ENCODE measurements around the gene ANKRD10. TPM values are rescaled to one million over a fixed set of nuclear protein-coding genes. Genes with fewer than 3 reads are reported as not detected.

Gene ANKRD10
- total and polyA plus RNA-seq, 2 of the 8 experiments (the other 6 are each of a cell fraction or from before 2014, with no cell fraction given), result 146 to 218 TPM

GRCh38 chr13:110923086-110923485, 8.2 kb upstream of the ANKRD10 start:
- H3K14ac ChIP-seq (ENCODE audit: insufficient read length), result no peak overlapping the region
- H3K4ac ChIP-seq (replicated peaks; ENCODE audit: insufficient read length, low read depth, low read length), result no peak overlapping the region
- no peaks in the 10 kb centered on the region for H3K27me3 ChIP-seq (replicated peaks in 1 of 4; ENCODE audit: control insufficient read depth in 3 of 4, extremely low read depth in 1 of 4, insufficient read depth in 3 of 4, low read length in 3 of 4)
- TF ChIP-seq ASH2L (IDR thresholded peaks at IDR 0.05; ENCODE audit: low read length) (no peak), SUZ12 (IDR thresholded peaks at IDR 0.05; ENCODE audit: low read length) (no peak), CTBP2 (IDR thresholded peaks at IDR 0.05; ENCODE audit: borderline replicate concordance, insufficient read depth, insufficient read length, low read length) (no peak), NANOG (IDR thresholded peaks at IDR 0.05; ENCODE audit: insufficient read depth, low read depth, low read length, poor library complexity, severe bottlenecking) (no peak), EGR1 (IDR thresholded peaks at IDR 0.05; ENCODE audit: borderline replicate concordance, low read depth, low read length) (no peak), SP1 (IDR thresholded peaks at IDR 0.05; ENCODE audit: low read depth, low read length) (no peak), SIRT6 (IDR thresholded peaks at IDR 0.05; ENCODE audit: low read length) (no peak), TAF7 (optimal IDR thresholded peaks at IDR 0.05; ENCODE audit: borderline replicate concordance, low read depth, low read length) (no peak)
- TF ChIP-seq, protein P1, sequence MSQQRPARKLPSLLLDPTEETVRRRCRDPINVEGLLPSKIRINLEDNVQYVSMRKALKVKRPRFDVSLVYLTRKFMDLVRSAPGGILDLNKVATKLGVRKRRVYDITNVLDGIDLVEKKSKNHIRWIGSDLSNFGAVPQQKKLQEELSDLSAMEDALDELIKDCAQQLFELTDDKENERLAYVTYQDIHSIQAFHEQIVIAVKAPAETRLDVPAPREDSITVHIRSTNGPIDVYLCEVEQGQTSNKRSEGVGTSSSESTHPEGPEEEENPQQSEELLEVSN (IDR thresholded peaks at IDR 0.05), result no peak
- CTCF ChIA-PET (ENCODE audit: partially characterized antibody), result interaction anchor here (1.1 to 2.2 kb wide), 5 partner anchors 19 to 278 kb away, joined by 3 to 8 read pairs (median 4); no protein-coding TSS in a partner anchor
- H2BK20ac ChIP-seq (ENCODE audit: low read length), result no peak overlapping the region
- no peaks in the 10 kb centered on the region for H3K79me2 ChIP-seq (ENCODE audit: control insufficient read depth in 1 of 2, insufficient read depth in 2 of 2, low read length in 2 of 2)
- no peaks in the 10 kb centered on the region for H3K79me1 ChIP-seq (ENCODE audit: low read depth, low read length)
- 94% methylated on average over 7 of the region's 7 CpGs; no CpG with 5 or more reads in 1 of the 2 experiments for WGBS, 2 experiments (ENCODE audit: extremely low coverage in 1 of 2, insufficient coverage in 1 of 2, insufficient read length in 1 of 2, insufficient replicate concordance in 2 of 2, low coverage in 1 of 2, low lambda C conversion rate in 2 of 2, missing lambda C conversion rate in 1 of 2)
- POLR2A ChIA-PET (ENCODE audit: partially characterized antibody), result interaction anchor here (1.7 kb wide), 1 partner anchor 36 kb away, joined by 5 read pairs; no protein-coding TSS in a partner anchor
- no peak overlapping the region for H3K18ac ChIP-seq (ENCODE audit: extremely low read depth, low read length)
- no peak overlapping the region for H3K27ac ChIP-seq (ENCODE audit: low read depth, low read length)
- no peak for FAIRE-seq
- no peak overlapping the region for H2BK120ac ChIP-seq (replicated peaks; ENCODE audit: low read depth, low read length)
- H2BK12ac ChIP-seq (ENCODE audit: low read depth, low read length), result no peak overlapping the region
- no peak overlapping the region for H2BK15ac ChIP-seq (ENCODE audit: low read length)
- H3K4me2 ChIP-seq (ENCODE audit: insufficient read depth in 1 of 2, low read depth in 2 of 2, low read length in 2 of 2), result no peak overlapping the region
- no peak overlapping the region for H3K9ac ChIP-seq (replicated peaks in 1 of 4; ENCODE audit: extremely low read depth in 1 of 4, low read depth in 3 of 4, low read length in 3 of 4)
- H3K4me3 ChIP-seq (ENCODE audit: extremely low read depth in 1 of 4, insufficient read depth in 2 of 4, low read depth in 3 of 4, low read length in 4 of 4), result no peak overlapping the region
- H2BK5ac ChIP-seq (ENCODE audit: low read depth, low read length), result no peak overlapping the region
- H4K91ac ChIP-seq (replicated peaks; ENCODE audit: insufficient read length, low read length), result no peak overlapping the region
- no peak overlapping the region for H4K8ac ChIP-seq (ENCODE audit: extremely low read depth, insufficient read depth, low read length)
- no peaks in the 10 kb centered on the region for H3K9me3 ChIP-seq (ENCODE audit: insufficient read depth in 2 of 2, low read depth in 1 of 2, low read length in 1 of 2)
- no peak overlapping the region for H3K23ac ChIP-seq (ENCODE audit: insufficient read length)
- peaks cover 0 to 8% (median 2%) of the 10 kb centered on the region in 4 experiments; a peak in 2 of 7 replicates for H3K4me1 ChIP-seq (replicated peaks in 1 of 4; ENCODE audit: control insufficient read depth in 3 of 4, insufficient read depth in 4 of 4, low read length in 3 of 4)
- no peaks in the 10 kb centered on the region for H3K23me2 ChIP-seq (ENCODE audit: low read depth, low read length)
- no peaks in the 10 kb centered on the region for H4K20me1 ChIP-seq (replicated peaks in 1 of 2; ENCODE audit: control insufficient read depth in 1 of 2, insufficient read depth in 2 of 2, low read length in 2 of 2)
- H4K5ac ChIP-seq (ENCODE audit: insufficient read length, low read depth, low read length), result no peak overlapping the region
- no peak overlapping the region for H2AFZ ChIP-seq (ENCODE audit: low read length)
- no peak overlapping the region for H3K56ac ChIP-seq (replicated peaks; ENCODE audit: insufficient read length, low read depth, low read length)
- DNase-seq (ENCODE audit: low read depth in 1 of 2, low spot score in 2 of 2), result peak in 1 of 2 experiments; percentile 38
- H3K36me3 ChIP-seq (ENCODE audit: control insufficient read depth in 2 of 4, insufficient read depth in 4 of 4, low read length in 3 of 4), result no peaks in the 10 kb centered on the region
- H2AK5ac ChIP-seq (ENCODE audit: low read depth, low read length), result no peak overlapping the region

Measured in H1 (cell line).